Measurements from ENCODE around the gene POPDC3.

POPDC3 gene

GRCh38 chr6:105109955-105110895 is 69.6 kb downstream of the POPDC3 start:
- no peaks in the 10 kb centered on the region for H3K4me1 Mint-ChIP-seq
- no peak overlapping the region for H3K27ac Mint-ChIP-seq
- ATAC-seq (no peak), DNase-seq (no peak)
- no peaks in the 10 kb centered on the region for H3K36me3 Mint-ChIP-seq (ENCODE audit: low read depth)
- H3K27me3 Mint-ChIP-seq, result peaks cover 7% of the 10 kb centered on the region
- no peaks in the 10 kb centered on the region for H3K9me3 Mint-ChIP-seq
- H3K4me3 Mint-ChIP-seq, result no peak overlapping the region

- ATAC-seq (no peak), DNase-seq (no peak)
- Mint-ChIP-seq H3K4me3 (no peak overlapping the region), H3K4me1 (no peaks in the 10 kb centered on the region), H3K36me3 (ENCODE audit: low read depth) (no peaks in the 10 kb centered on the region), H3K9me3 (no peaks in the 10 kb centered on the region), H3K27ac (no peak overlapping the region), H3K27me3 (peaks cover 11% of the 10 kb centered on the region)
Measured at GRCh38 chr6:105108631-105109262, 71.1 kb downstream of the POPDC3 start.

All from activated naive CD8-positive, alpha-beta T cell treated with anti-CD3 and anti-CD28 coated beads, Interleukin-2, amount 50 U/mL, for 24 hours (primary cell).